GM12801 (cell line): ENCODE data around the gene CAMTA1.

Experiments used
- TF ChIP-seq, protein P1 (sequence below): IDR thresholded peaks from one replicate; pipeline ENCODE4 v1.5.1; 2011; ENCODE audit warnings: control low read depth; ENCODE audit not compliant: insufficient read length; ENCODE audit errors: extremely low read depth

Gene CAMTA1

DNA sequence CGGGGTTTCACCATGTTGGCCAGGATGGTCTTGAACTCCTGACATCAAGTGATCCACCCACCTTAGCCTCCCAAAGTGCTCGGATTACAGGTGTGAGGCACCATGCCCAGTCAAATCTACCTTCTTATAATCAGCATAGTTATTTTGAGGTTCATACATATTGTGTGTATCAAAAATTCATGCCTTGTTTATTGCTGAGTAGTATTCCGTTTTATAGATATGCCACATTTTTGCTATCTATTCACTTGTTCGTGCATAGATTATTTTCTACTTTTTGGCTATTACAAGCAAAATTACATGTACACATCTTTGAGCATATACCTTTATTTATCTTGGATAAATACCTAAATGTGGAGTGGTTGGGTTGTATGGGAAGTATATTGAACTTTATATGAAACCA, 344.9 kb downstream of the CAMTA1 start:
- TF ChIP-seq, protein P1, sequence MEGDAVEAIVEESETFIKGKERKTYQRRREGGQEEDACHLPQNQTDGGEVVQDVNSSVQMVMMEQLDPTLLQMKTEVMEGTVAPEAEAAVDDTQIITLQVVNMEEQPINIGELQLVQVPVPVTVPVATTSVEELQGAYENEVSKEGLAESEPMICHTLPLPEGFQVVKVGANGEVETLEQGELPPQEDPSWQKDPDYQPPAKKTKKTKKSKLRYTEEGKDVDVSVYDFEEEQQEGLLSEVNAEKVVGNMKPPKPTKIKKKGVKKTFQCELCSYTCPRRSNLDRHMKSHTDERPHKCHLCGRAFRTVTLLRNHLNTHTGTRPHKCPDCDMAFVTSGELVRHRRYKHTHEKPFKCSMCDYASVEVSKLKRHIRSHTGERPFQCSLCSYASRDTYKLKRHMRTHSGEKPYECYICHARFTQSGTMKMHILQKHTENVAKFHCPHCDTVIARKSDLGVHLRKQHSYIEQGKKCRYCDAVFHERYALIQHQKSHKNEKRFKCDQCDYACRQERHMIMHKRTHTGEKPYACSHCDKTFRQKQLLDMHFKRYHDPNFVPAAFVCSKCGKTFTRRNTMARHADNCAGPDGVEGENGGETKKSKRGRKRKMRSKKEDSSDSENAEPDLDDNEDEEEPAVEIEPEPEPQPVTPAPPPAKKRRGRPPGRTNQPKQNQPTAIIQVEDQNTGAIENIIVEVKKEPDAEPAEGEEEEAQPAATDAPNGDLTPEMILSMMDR = no peak

DNA sequence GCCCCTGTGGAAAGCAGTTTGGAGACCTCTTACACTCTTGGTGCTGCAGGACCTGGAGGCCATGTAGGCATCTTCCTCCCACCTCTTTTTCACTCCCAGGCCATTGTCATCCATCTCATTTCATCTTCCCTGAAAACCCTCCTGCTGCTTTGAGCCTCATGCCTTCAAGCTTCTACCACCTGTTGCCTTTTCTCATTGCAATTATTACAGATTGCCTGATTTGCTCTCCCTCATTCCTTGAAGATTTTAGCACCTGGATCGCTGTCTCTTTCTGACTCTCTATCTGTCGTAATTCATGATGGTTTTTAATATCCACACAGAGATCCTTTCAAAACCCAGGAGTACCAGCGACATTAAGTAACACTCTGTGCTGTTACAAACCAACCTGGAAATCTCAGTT, 350.2 kb downstream of the CAMTA1 start:
- TF ChIP-seq, protein P1 = no peak

DNA sequence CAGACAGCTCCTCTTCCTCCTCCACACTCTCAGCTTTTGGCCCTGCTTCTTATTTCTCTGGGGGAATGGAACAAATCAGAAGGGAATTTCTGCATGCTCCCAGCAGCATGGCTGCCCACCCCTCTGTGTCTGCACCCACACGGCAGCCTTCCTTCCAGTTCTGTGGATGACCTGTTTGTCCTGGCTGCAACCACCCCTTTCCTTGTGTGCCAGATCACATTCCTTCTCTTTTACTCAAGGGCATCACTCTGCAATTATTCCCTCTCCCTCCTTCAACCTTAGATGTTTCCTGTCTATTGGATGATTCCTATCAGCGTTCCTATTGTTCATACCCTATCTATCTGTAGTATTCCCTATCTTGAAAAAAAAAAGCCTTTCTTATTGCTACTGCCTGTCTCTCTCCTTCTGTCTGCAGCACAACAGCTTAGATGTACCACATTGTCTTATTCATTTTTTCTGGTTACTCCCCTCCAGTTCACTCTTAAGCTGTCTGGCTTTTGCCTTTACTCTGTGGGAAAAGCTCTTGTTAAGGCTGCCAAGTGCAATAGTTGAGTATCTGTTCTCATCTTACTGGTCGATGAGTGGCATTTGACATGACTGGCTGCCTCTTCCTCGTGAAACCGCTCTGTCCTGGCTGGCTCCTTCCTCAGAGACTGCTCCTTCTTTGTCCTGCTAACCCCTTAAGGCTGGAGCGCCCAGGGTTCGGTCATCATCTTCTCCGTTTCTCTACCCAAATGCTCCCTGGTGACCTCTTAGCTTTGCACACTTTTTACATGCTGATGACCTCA, 351.1 kb downstream of the CAMTA1 start:
- TF ChIP-seq, protein P1 = no peak

DNA sequence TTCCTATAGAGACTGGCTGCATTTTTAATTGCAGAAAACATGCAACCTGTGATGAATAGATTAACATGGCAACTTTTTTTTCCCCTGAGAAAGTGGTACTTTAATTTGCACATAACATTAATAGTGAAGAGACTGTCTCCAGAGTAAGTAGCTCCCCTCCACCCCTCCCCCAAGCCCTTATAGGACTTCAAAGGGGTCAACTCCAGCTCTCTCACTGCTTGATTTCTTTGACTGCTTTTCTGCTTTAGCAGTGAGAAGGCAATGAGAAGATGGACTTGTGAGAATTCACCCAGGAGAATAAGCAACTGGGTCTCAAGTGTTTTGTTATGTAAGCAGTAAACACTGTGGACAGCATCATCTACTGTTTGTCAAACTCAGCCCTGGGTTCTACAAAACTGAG, 355.0 kb downstream of the CAMTA1 start:
- TF ChIP-seq, protein P1 = no peak

DNA sequence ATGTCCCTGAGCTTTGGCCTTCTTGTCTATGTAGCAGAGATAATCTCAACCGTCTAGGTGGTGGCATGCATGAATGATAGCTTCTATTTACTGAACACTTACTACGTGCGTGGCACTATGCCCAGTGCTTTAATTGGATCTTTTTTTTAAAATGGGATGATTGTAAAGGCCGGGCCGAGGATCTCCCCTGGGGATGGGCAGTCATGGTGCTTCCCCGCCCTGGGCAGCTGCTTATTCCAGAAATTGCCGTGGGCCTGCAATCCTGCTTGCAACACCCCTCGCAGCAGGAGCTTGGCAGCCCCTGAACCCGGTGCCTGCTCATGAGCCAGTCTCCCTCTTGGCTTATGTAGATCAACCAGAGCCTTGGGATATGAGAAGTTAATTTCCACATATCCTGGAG, 360.7 kb downstream of the CAMTA1 start:
- TF ChIP-seq, protein P1 = no peak

DNA sequence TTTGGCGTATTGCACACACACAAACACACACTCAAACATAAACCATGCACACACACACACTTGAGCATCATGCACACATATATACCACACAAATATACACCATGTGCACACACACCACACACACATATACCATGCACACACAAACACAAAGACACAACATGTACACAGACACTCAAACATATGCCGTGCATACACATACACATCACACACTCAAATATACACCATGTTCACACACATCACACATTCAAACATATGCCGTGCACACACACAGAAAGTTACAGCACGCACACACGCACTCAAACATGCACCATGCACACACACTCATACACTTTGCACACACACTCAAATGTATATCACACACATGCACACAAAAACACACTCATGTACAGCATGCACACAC, 361.5 kb downstream of the CAMTA1 start:
- TF ChIP-seq, protein P1 = no peak

DNA sequence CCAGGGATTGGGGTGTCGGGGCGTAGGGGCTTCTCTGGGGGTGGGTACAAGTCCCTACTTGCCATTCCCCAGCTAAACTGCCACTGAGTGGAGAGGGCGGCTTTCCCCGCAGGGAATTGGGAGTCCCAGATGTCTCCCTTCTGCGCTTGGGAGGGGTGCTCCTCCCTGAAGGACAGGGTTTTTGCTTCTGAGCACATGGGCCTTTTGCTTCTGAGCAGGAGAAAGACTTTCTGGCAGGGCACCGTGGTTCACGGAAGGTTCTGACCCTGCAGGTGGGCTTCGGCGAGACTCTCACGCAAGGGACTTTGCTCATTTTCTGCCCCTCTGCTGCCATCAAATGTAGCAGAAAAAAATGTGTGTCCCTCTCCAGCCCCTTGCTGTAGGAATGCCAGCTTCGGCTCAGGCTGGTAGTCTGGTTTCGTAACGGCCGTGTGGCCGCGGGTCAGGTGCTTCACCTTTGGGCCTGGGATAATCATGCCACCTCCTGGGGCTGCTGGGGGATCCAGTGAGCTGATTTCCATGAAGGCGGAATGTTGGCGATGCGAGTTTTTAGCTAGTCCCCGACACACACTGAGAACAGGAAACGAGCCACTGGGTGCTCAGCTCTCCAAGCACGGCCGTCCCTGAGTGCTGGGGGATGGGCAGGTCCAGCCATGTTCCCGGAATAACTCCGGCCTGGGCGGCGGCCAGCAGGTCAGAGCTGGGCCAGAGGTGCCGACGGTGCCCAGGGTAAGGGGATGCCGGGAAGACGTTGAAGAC, 364.0 kb downstream of the CAMTA1 start:
- TF ChIP-seq, protein P1 = no peak
